Measurements from ENCODE around the gene EML5.

DNA sequence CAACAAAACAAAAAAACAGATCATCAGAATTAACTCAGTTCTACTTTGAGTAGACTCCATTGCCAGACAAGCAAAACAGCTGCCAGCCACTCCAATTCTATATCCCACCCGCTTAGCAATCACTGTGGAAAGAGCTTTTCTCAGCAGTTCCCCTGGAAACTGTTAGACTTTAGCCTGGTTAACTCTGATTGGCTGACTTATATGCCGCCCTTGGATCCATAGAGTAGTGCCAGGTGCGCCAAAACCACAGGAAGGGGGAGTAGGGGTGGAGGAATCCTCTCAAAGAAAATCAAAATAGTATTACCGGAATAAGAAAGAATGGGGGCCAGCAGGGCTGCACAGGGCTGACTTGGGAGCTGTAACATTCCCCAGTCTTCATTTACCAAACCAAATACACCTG lies 5.4 kb upstream of the EML5 start:
- TF ChIP-seq, protein P1, sequence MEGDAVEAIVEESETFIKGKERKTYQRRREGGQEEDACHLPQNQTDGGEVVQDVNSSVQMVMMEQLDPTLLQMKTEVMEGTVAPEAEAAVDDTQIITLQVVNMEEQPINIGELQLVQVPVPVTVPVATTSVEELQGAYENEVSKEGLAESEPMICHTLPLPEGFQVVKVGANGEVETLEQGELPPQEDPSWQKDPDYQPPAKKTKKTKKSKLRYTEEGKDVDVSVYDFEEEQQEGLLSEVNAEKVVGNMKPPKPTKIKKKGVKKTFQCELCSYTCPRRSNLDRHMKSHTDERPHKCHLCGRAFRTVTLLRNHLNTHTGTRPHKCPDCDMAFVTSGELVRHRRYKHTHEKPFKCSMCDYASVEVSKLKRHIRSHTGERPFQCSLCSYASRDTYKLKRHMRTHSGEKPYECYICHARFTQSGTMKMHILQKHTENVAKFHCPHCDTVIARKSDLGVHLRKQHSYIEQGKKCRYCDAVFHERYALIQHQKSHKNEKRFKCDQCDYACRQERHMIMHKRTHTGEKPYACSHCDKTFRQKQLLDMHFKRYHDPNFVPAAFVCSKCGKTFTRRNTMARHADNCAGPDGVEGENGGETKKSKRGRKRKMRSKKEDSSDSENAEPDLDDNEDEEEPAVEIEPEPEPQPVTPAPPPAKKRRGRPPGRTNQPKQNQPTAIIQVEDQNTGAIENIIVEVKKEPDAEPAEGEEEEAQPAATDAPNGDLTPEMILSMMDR (IDR thresholded peaks at IDR 0.05; ENCODE audit: poor library complexity): no peak
- TF ChIP-seq EZH2phosphoT487 (IDR thresholded peaks at IDR 0.05; ENCODE audit: low read depth, severe bottlenecking, unreplicated experiment) (no peak), EZH2 (IDR thresholded peaks at IDR 0.05; ENCODE audit: borderline replicate concordance) (no peak)
